ENCODE results near the gene FAM107B. TPM values are rescaled to one million over a fixed set of nuclear protein-coding genes. Genes with fewer than 3 reads are reported as not detected.

Gene FAM107B
- total RNA-seq, 1 donor: 30.0 TPM

DNA sequence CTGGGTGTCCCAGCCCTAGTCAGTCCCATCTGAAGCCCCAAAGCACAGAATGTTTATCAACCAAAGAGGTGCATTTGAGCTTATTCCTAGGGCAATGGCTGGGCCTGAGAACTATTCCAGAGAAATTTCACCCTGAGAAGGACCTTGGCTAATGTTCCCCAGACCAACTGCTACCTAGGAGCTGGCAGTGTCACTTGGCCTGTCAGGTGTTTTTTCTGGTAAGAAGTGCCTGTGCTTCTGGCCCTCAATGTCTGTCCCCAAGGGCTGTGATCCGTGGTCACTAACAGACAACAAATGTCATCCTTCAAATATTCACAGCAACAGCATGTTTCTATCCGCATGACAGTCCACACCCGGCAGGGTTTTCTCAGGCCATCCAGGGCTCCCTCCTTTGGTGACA is 234.6 kb downstream of the FAM107B start:
- H3K4me3 ChIP-seq (ENCODE audit: insufficient read depth, low read length): no peak overlapping the region
- H3K4me2 ChIP-seq (ENCODE audit: insufficient read depth, low read length): no peak overlapping the region
- no peaks in the 10 kb centered on the region for H3K9me3 ChIP-seq (ENCODE audit: low read depth, low read length)
- no peak for DNase-seq (ENCODE audit: insufficient read length, low spot score, missing footprints)
- H3K27me3 ChIP-seq (ENCODE audit: insufficient read depth, low read length): no peaks in the 10 kb centered on the region
- H3K79me2 ChIP-seq (ENCODE audit: insufficient read depth, low read length): peaks cover 27% of the 10 kb centered on the region
- no peak overlapping the region for H3K27ac ChIP-seq (ENCODE audit: low read depth, low read length)
- no peaks in the 10 kb centered on the region for H4K20me1 ChIP-seq (ENCODE audit: insufficient read depth, low read length)
- TF ChIP-seq, protein P1, sequence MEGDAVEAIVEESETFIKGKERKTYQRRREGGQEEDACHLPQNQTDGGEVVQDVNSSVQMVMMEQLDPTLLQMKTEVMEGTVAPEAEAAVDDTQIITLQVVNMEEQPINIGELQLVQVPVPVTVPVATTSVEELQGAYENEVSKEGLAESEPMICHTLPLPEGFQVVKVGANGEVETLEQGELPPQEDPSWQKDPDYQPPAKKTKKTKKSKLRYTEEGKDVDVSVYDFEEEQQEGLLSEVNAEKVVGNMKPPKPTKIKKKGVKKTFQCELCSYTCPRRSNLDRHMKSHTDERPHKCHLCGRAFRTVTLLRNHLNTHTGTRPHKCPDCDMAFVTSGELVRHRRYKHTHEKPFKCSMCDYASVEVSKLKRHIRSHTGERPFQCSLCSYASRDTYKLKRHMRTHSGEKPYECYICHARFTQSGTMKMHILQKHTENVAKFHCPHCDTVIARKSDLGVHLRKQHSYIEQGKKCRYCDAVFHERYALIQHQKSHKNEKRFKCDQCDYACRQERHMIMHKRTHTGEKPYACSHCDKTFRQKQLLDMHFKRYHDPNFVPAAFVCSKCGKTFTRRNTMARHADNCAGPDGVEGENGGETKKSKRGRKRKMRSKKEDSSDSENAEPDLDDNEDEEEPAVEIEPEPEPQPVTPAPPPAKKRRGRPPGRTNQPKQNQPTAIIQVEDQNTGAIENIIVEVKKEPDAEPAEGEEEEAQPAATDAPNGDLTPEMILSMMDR (IDR thresholded peaks at IDR 0.05; ENCODE audit: extremely low read depth, low read depth, low read length): no peak
- no peak overlapping the region for H2AFZ ChIP-seq (ENCODE audit: low read length)
- H3K36me3 ChIP-seq (ENCODE audit: insufficient read depth, low read length): no peaks in the 10 kb centered on the region
- H3K4me1 ChIP-seq (ENCODE audit: insufficient read depth, low read length): peaks cover 11% of the 10 kb centered on the region

DNA sequence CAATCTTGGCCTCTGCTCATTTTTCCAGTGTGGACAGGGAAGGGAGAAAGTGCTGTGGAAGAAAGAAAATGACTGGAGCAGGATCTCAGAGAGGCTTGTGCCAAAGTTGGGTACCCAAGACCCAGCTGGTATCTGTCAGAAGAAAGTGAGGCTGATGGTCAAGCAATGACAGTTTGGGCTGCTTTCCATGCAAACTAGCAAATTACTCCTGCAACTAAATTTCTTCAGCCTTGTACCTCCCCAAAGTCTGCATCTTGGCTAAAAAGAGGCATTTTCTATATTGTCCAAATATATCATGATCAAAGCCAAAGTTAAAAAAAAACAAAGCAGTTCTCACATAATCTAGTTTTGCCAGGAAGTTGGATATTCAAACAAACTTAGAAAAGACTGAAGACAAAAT is 235.5 kb downstream of the FAM107B start:
- Histone ChIP-seq H3K9me3 (ENCODE audit: low read depth, low read length) (no peaks in the 10 kb centered on the region), H3K4me2 (ENCODE audit: insufficient read depth, low read length) (no peak overlapping the region), H3K4me1 (ENCODE audit: insufficient read depth, low read length) (peaks cover 11% of the 10 kb centered on the region), H3K4me3 (ENCODE audit: insufficient read depth, low read length) (no peak overlapping the region), H4K20me1 (ENCODE audit: insufficient read depth, low read length) (no peaks in the 10 kb centered on the region), H3K27ac (ENCODE audit: low read depth, low read length) (no peak overlapping the region), H3K36me3 (ENCODE audit: insufficient read depth, low read length) (no peaks in the 10 kb centered on the region), H2AFZ (ENCODE audit: low read length) (no peak overlapping the region), H3K27me3 (ENCODE audit: insufficient read depth, low read length) (no peaks in the 10 kb centered on the region), H3K79me2 (ENCODE audit: insufficient read depth, low read length) (peaks cover 23% of the 10 kb centered on the region)
- DNase-seq (ENCODE audit: insufficient read length, low spot score, missing footprints): no peak
- TF ChIP-seq, protein P1 (IDR thresholded peaks at IDR 0.05; ENCODE audit: extremely low read depth, low read depth, low read length): no peak

DNA sequence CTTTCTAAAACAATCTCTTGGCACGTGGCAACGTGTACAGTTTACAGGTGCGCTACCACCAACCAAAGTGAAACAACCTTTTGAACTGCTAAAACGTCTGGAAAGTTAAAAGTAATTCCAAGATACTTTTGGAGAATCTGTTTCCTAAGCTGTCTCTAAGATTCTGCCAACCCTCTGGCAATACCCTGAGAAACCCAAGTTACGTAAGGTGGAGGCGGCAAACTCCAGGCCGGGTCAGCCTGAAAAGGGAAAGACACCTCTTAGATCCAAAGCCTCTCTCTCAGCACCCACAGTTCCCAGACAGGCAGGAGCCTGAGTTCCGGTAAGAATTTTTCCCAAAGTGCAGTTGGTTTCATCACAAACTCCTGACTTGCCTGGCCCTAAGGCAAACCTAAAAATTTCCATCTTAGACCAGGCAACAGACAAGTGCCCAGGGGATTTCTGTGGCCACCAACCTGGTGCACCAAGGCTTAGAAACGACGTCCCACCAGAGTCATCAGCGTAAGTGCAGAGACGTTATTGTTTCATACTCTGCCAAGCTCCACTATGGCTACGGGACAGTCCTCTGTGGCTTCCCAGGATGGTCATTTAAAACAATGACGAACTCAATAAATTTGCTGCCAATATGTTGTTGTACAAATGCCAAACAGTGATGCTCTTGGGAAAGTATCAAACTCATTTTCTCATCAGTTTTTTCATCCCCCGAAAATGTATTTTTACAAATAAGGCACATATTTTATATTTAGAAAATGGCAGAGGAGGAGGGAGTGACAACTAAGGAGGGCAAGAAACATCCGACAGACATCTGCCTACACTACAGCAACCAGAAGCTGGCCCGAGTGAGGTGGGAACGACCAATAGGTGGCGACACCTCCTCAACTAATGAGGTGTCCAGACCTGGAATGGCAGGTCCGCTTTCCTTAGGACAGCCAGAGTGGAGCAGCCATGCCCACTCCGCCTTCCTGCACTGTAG is 238.2 kb downstream of the FAM107B start:
- H3K27me3 ChIP-seq (ENCODE audit: insufficient read depth, low read length): no peaks in the 10 kb centered on the region
- DNase-seq (ENCODE audit: insufficient read length, low spot score, missing footprints): peak; percentile 41
- TF ChIP-seq, protein P1 (IDR thresholded peaks at IDR 0.05; ENCODE audit: extremely low read depth, low read depth, low read length): peak; percentile 84
- peak overlapping the region; percentile 52 for H3K4me3 ChIP-seq (ENCODE audit: insufficient read depth, low read length)
- peak overlapping the region; percentile 82 for H2AFZ ChIP-seq (ENCODE audit: low read length)
- no peaks in the 10 kb centered on the region for H3K9me3 ChIP-seq (ENCODE audit: low read depth, low read length)
- peaks cover 28% of the 10 kb centered on the region for H3K79me2 ChIP-seq (ENCODE audit: insufficient read depth, low read length)
- H3K4me1 ChIP-seq (ENCODE audit: insufficient read depth, low read length): peaks cover 3% of the 10 kb centered on the region
- no peaks in the 10 kb centered on the region for H3K36me3 ChIP-seq (ENCODE audit: insufficient read depth, low read length)
- peak overlapping the region; percentile 72 for H3K4me2 ChIP-seq (ENCODE audit: insufficient read depth, low read length)
- H3K27ac ChIP-seq (ENCODE audit: low read depth, low read length): peak overlapping the region; percentile 71
- no peaks in the 10 kb centered on the region for H4K20me1 ChIP-seq (ENCODE audit: insufficient read depth, low read length)

DNA sequence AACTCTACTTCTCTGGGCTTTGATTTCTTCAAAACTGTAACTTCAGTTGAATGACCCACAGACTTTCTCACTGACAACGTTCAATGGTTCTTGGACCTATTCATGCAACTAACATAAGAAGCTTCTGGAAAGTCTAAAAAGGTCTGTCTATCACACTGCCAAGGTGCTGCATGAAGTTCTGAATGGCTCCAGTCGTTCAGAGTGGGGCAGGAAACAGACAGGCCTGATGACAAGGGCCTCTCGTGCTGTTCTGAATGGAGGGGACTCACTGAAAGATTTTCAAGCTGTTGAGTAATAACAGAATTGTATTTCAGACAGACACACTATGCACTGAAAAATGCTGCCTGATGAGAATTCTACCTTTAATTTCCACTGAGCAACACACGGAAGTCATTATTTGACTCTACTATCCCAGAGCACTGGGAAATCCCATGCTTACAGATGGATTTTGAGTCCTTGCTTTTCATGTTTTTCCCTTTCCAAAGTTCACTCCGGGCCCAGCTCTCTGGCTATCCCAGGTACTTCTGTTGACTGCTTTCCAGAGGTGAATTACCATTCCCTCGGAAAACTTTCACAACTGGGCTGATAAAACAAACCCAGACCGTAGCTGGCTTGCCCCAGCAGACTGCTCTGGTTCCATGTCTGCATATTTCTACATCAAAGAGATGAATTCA is 239.1 kb downstream of the FAM107B start:
- H3K36me3 ChIP-seq (ENCODE audit: insufficient read depth, low read length): no peaks in the 10 kb centered on the region
- no peak overlapping the region for H2AFZ ChIP-seq (ENCODE audit: low read length)
- TF ChIP-seq, protein P1 (IDR thresholded peaks at IDR 0.05; ENCODE audit: extremely low read depth, low read depth, low read length): no peak
- H3K4me1 ChIP-seq (ENCODE audit: insufficient read depth, low read length): peaks cover 3% of the 10 kb centered on the region
- DNase-seq (ENCODE audit: insufficient read length, low spot score, missing footprints): no peak
- H3K27ac ChIP-seq (ENCODE audit: low read depth, low read length): no peak overlapping the region
- no peaks in the 10 kb centered on the region for H3K9me3 ChIP-seq (ENCODE audit: low read depth, low read length)
- H3K79me2 ChIP-seq (ENCODE audit: insufficient read depth, low read length): peaks cover 29% of the 10 kb centered on the region
- no peaks in the 10 kb centered on the region for H4K20me1 ChIP-seq (ENCODE audit: insufficient read depth, low read length)
- H3K4me3 ChIP-seq (ENCODE audit: insufficient read depth, low read length): no peak overlapping the region
- H3K27me3 ChIP-seq (ENCODE audit: insufficient read depth, low read length): no peaks in the 10 kb centered on the region
- no peak overlapping the region for H3K4me2 ChIP-seq (ENCODE audit: insufficient read depth, low read length)

Measured in osteoblast (primary cell).